Measurements from ENCODE around the gene BBC3. TPM values are rescaled to one million over a fixed set of nuclear protein-coding genes. Genes with fewer than 3 reads are reported as not detected.

The BBC3 gene

DNA sequence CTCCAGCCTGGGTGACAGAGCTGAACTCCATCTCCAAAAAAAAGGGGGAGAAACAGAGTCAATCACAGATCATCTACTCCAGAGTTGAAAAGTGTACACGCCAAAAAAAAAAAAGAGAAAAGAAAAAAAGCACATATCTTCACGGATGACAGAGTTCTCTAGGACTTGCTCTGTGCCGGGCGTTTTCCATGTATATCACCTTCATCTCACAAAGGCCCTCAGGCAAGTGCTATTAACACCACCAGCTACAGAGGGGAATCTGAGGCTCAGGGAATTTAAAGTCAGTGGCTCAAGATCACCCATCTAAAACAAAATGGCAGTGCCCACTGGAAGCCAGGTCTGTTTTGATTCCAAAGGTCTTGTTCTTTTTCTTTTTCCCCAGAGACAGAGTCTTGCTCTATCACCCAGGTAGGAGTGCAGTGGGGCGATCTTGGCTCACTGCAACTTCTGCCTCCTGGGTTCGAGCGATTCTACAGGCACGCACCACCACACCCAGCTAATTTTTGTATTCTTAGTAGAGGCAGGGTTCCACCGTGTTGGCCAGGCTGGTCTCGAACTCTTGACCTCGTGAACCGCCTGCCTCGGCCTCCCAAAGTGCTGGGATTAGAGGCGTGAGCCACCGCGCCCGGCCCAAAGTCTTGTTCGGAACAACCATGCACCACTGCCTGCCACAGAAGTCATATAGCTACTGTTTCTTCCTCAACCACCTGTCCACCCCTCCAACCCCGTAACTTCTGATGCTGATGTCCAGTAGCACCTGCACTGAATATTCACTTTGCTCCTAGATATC, 58.1 kb downstream of the BBC3 start:
- H3K18ac ChIP-seq (ENCODE audit: low read depth in 1 of 2, low read length in 2 of 2) = no peak overlapping the region
- H4K91ac ChIP-seq (ENCODE audit: low read length) = no peak overlapping the region
- DNase-seq = no peak

More for the DNA sequence above, 58.1 kb downstream of the BBC3 start:
- no peaks in the 10 kb centered on the region for H3K27me3 ChIP-seq (ENCODE audit: control insufficient read depth in 1 of 2, insufficient read depth in 1 of 2, low read length in 2 of 2)
- H2BK12ac ChIP-seq (ENCODE audit: low read length in 2 of 2) = no peak overlapping the region
- no peak overlapping the region for H4K8ac ChIP-seq (ENCODE audit: low read length)
- peaks cover 8% of the 10 kb centered on the region for H3K4me1 ChIP-seq (ENCODE audit: control insufficient read depth, insufficient read depth, low read depth, low read length)
- no peaks in the 10 kb centered on the region for H3K9me3 ChIP-seq (ENCODE audit: control insufficient read depth, low read length)
- H2BK5ac ChIP-seq (ENCODE audit: low read depth, low read length, poor library complexity, severe bottlenecking) = no peak overlapping the region
- no peak overlapping the region for H2BK15ac ChIP-seq (ENCODE audit: low read depth, poor library complexity, severe bottlenecking)
- no peak overlapping the region for H2BK120ac ChIP-seq (ENCODE audit: low read depth, low read length)
- no peak overlapping the region for H3K4ac ChIP-seq (ENCODE audit: low read depth in 1 of 2, low read length in 2 of 2)
- H3K79me1 ChIP-seq (replicated peaks; ENCODE audit: low read length, poor library complexity, severe bottlenecking) = peaks cover 17% of the 10 kb centered on the region
- H2AK5ac ChIP-seq (ENCODE audit: low read length, severe bottlenecking) = no peak overlapping the region
- no peak overlapping the region for H2AFZ ChIP-seq (ENCODE audit: low read depth, low read length)
- H3K14ac ChIP-seq (ENCODE audit: low read length in 2 of 2) = no peak overlapping the region
- H3K23ac ChIP-seq (ENCODE audit: low read length in 2 of 2) = no peak overlapping the region
- H3K4me3 ChIP-seq (ENCODE audit: insufficient read depth in 1 of 2, low read depth in 1 of 2, low read length in 2 of 2) = no peak overlapping the region
- H3K27ac ChIP-seq (ENCODE audit: low read length, poor library complexity, severe bottlenecking) = no peak overlapping the region
- peaks cover 39 to 58% of the 10 kb centered on the region in 2 experiments for H3K36me3 ChIP-seq (ENCODE audit: control insufficient read depth in 1 of 2, insufficient read depth in 2 of 2, low read depth in 1 of 2, low read length in 2 of 2)
- no peak overlapping the region for H3K4me2 ChIP-seq (ENCODE audit: low read length, poor library complexity, severe bottlenecking)
- whole genome bisulfite sequencing = 98% methylated on average over 19 of the region's 19 CpGs
- H3K9ac ChIP-seq (ENCODE audit: low read length) = no peak overlapping the region

Small RNAs within 50 kb of the gene (small RNA-seq; reads per million reads assigned to genes)
- gene MIR3190 (ENCODE audit: low read depth) = not detected
